ENCODE results near the gene E2F1.
A peak's percentile ranks its signal among the peaks of the same experiment; 100 is the strongest.

The E2F1 gene

DNA sequence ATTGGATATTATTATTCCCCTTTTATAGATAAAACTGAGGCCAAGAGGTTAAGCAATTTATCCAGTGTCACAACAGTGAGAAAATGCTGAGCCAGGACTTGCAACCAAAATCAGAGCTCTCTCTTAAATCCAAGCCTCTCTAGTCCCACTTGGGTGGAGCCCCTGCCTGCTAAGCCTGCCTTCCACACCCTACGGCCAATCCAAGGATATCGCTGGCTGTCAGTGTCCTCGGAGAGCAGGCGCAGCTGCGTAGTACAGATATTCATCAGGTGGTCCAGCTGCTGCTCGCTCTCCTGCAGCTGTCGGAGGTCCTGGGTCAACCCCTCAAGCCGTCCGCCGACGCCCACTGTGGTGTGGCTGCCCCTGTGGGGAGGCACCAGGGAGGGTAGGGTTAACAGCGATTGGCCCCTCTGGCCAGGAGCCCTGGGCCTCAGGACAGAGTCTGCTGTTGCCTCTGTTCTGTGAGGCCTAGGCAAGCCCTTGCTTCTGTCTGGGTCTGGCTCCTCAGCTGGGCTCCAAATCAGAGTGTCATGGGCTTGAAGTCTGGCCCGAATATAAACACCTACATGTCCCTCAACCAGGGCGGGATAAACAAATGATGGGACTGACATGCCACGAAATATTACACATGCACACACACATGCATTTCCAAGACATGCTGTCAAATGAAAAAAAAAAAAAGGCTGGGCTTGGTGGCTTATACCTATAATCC is 8.0 kb downstream of the E2F1 start:
- DNase-seq (ENCODE audit: insufficient read length, low spot score) (no peak), FAIRE-seq (no peak)
- TF ChIP-seq, protein P1, sequence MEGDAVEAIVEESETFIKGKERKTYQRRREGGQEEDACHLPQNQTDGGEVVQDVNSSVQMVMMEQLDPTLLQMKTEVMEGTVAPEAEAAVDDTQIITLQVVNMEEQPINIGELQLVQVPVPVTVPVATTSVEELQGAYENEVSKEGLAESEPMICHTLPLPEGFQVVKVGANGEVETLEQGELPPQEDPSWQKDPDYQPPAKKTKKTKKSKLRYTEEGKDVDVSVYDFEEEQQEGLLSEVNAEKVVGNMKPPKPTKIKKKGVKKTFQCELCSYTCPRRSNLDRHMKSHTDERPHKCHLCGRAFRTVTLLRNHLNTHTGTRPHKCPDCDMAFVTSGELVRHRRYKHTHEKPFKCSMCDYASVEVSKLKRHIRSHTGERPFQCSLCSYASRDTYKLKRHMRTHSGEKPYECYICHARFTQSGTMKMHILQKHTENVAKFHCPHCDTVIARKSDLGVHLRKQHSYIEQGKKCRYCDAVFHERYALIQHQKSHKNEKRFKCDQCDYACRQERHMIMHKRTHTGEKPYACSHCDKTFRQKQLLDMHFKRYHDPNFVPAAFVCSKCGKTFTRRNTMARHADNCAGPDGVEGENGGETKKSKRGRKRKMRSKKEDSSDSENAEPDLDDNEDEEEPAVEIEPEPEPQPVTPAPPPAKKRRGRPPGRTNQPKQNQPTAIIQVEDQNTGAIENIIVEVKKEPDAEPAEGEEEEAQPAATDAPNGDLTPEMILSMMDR (IDR thresholded peaks at IDR 0.05; ENCODE audit: insufficient read depth, missing control alignments): no peak

DNA sequence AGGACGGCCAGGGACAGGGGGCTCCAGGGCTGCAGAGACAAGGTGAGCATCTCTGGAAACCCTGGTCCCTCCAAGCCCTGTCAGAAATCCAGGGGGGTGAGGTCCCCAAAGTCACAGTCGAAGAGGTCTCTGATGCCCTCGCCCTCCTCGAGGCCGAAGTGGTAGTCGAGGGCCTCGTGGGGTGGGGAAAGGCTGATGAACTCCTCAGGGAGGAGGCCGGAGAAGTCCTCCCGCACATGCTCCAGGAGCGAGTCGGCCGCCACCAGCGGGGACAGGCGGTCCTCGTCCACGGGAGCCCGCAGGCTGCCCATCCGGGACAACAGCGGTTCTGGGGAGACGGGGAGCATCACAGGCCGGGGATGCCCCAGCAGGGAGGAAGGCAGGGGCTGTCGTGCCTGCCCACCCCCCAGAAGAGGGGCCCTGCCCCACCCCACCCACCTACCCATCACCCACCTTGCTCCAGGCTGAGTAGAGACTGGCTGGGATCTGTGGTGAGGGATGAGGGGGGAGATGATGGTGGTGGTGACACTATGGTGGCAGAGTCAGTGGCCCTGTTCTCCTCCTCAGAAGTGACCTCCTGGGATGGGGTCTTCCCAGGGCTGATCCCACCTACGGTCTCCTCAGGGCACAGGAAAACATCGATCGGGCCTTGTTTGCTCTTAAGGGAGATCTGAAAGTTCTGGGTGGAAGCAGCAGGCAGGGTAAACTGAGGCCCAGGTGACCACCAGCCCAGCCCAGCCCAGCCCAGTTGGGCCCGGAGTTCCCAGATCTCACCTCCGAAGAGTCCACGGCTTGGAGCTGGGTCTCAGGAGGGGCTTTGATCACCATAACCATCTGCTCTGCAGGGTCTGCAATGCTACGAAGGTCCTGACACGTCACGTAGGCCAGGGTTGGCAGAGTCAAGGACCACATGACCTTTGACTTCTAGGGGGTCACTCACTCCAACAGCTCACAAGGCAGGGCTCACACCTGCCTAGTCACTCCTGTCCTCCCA is 9.2 kb downstream of the E2F1 start:
- no peak for DNase-seq (ENCODE audit: insufficient read length, low spot score)
- TF ChIP-seq, protein P1 (IDR thresholded peaks at IDR 0.05; ENCODE audit: insufficient read depth, missing control alignments): no peak
- no peak for FAIRE-seq

DNA sequence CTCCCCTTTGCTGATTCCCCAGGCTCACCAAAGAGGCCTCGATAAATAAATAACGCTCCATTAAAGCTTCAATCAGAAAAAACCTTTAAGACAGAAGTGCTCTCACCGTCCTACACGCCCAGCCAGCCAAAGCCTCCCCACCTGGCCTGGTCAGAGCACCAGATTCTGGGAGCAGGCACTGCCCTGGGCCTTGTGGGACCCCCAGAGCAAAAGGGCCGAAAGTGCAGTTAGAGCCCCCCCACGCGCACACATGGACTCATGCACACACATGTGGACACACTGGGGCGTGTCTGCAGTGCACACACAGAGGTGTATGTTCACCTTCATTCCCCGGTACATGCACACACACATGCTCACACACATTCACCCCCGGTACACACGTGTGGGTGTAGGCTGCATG is 10.1 kb downstream of the E2F1 start:
- TF ChIP-seq, protein P1 (IDR thresholded peaks at IDR 0.05; ENCODE audit: insufficient read depth, missing control alignments): no peak
- FAIRE-seq: no peak
- no peak for DNase-seq (ENCODE audit: insufficient read length, low spot score)

DNA sequence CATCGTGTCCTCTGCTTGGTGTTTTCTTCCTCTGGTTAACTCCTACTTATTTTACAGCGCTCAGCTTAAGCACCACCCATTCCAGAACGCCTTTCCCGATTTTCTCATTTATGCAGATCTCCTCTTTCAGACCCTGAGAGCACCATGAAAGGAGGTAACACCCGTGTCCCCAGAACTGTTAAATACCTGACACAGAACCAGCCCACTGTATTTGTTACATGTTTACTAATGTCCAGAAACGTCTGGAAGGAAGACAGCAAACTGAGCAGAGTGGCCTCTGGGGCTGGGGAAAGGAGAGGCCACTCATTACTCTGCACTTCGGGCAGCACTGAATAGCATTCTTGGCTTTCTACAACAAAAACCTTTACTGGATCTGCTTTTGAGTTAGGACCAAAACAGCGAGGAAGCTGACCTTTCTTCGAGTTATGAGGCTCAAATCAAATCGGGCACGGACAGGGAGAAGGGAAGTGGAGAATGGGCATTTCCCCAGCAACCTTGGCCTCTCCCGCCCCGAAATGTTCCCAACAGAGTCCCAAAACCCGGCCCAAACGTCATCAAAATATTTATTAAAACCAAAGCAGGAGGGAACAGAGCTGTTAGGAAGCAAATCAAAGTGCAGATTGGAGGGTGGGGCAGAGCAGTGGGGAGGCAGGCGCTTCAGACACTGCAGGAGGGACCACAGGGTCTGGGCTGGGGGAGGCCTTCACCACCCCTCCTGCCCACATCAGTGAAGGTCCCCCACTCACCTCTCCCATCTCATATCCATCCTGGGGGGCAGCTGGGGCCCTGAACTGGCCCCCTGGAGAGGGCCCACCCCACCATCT is 10.8 kb downstream of the E2F1 start:
- DNase-seq (ENCODE audit: insufficient read length, low spot score): no peak
- FAIRE-seq: no peak
- TF ChIP-seq, protein P1 (IDR thresholded peaks at IDR 0.05; ENCODE audit: insufficient read depth, missing control alignments): no peak

DNA sequence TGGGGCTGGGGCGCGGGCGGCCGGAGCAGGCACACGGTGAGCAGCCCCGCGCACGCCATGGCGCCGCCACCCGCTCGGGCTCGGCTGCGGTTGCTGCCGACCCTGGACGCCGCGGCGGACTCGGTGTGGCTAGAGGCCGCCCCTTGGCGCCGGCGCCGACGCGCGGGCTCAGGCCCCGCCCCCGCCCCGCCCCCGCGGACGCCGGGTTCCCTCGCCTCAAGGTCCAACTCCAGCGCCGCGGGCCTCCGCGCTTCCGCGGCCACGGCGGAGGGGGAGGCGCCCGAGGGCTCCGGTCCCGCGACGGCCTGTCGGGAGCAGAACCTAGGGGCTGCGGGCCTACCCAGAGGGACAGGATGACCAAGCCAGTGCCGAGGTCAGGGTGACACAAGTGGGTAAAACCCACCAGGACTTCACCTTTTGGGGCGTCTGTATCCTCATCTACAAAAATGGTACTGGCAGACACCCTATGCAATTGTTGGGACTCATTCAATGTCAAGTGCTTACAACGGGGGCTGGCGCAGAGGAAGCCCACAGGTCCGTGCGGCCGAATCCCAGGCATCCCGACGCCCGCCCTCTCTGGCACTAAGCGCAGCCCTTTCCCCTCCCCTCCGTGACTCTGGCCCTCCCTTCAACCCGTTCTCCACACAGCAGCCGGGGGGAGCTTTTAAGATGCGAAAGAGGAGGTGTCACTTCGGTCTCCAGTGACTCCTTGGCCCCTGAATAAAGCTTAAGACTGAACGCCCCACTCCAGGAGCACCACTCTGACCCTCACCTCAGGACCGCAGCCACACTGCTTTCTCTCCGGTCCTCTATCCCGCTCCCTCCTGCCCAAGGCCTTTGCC is 11.7 kb downstream of the E2F1 start, which contains the start of gene NECAB3:
TSS of gene NECAB3 (minus strand) at position 135 of the 842 bp plus-strand sequence. CDS start at position 59, 76 bp downstream.
- DNase-seq (ENCODE audit: insufficient read length, low spot score): peak; percentile 84
- FAIRE-seq: no peak
- TF ChIP-seq, protein P1 (IDR thresholded peaks at IDR 0.05; ENCODE audit: insufficient read depth, missing control alignments): no peak

All from D721Med (cell line).